Thyroid gland (tissue), 4 donors: ENCODE data around the gene CSTPP1.

Experiments
- CTCF ChIP-seq, 6 experiments: fragments of 200-600 bp in 3 of 6; fragments of 450-650 bp in 3 of 6; sonication (generic) in 3 of 6; IDR thresholded peaks; one replicate each; pipeline ENCODE4 v1.5.1; 2016 to 2019; ENCODE audit warnings: antibody characterized with exemption in 6 of 6, mild to moderate bottlenecking in 2 of 6, inconsistent platforms in 1 of 6, moderate library complexity in 1 of 6
- POLR2A ChIP-seq, 2 donors: fragments of 450-650 bp; IDR thresholded peaks; one replicate each; pipeline ENCODE4 v1.6.1; 2017; ENCODE audit warnings: antibody characterized with exemption in 2 of 2, mild to moderate bottlenecking in 2 of 2, moderate library complexity in 1 of 2

GRCh38 chr11:46918788-46919513 lies 17.6 kb upstream of the CSTPP1 start:
- TF ChIP-seq CTCF (IDR thresholded peaks at IDR 0.05) (no peak), POLR2A (IDR thresholded peaks at IDR 0.05) (no peak)
